Putamen (tissue), 1 donor: ENCODE data around the gene CIDEB.
"Not testable (repeated sequence)": the region's sequence is repeated elsewhere in the genome, so short reads cannot be mapped to it uniquely, and the experiment has no call there.

ENCODE experiments used
- DNase-seq: peaks from one replicate; pipeline ENCODE4 v3.0.0-alpha.2; 2016; ENCODE audit warnings: low spot score

CIDEB gene

GRCh38 chr14:24332268-24332993, 24.7 kb upstream of the CIDEB start:
- DNase-seq = no peak

- no peak for DNase-seq
Observed at GRCh38 chr14:24331731-24332267, 24.0 kb upstream of the CIDEB start.

- DNase-seq = no peak
Observed at GRCh38 chr14:24330973-24331674, 23.3 kb upstream of the CIDEB start.

- DNase-seq = no peak
Observed at GRCh38 chr14:24329736-24330135, 22.0 kb upstream of the CIDEB start.

- no peak for DNase-seq
Observed at GRCh38 chr14:24329073-24329663, 21.4 kb upstream of the CIDEB start.

- not testable (repeated sequence) for DNase-seq
Observed at GRCh38 chr14:24327914-24328313, 20.1 kb upstream of the CIDEB start.

GRCh38 chr14:24327303-24327702, 19.5 kb upstream of the CIDEB start:
- DNase-seq = no peak

GRCh38 chr14:24325963-24326362, 18.2 kb upstream of the CIDEB start:
- no peak for DNase-seq

GRCh38 chr14:24325041-24325530, 17.3 kb upstream of the CIDEB start:
- no peak for DNase-seq

GRCh38 chr14:24324024-24324423, 16.2 kb upstream of the CIDEB start:
- DNase-seq = no peak

GRCh38 chr14:24323341-24323740, 15.6 kb upstream of the CIDEB start:
- DNase-seq = no peak

GRCh38 chr14:24322672-24323071, 14.9 kb upstream of the CIDEB start:
- no peak for DNase-seq

GRCh38 chr14:24321212-24321975, 13.6 kb upstream of the CIDEB start:
- DNase-seq = no peak

GRCh38 chr14:24317141-24317928, 9.6 kb upstream of the CIDEB start:
- no peak for DNase-seq

GRCh38 chr14:24316597-24316950, 8.8 kb upstream of the CIDEB start:
- DNase-seq = no peak

- no peak for DNase-seq
Observed at GRCh38 chr14:24315807-24316596, 8.2 kb upstream of the CIDEB start.

GRCh38 chr14:24315243-24315806, 7.5 kb upstream of the CIDEB start:
- DNase-seq = no peak

GRCh38 chr14:24314377-24315193, 6.8 kb upstream of the CIDEB start:
- no peak for DNase-seq

- no peak for DNase-seq
Observed at GRCh38 chr14:24313913-24314312, 6.1 kb upstream of the CIDEB start.
